ENCODE measurements around the gene GPRASP1.
"Not testable (repeated sequence)": the region's sequence is repeated elsewhere in the genome, so short reads cannot be mapped to it uniquely, and the experiment has no call there.

- TF ChIP-seq POLR2AphosphoS5 (IDR thresholded peaks at IDR 0.05); POLR2A (IDR thresholded peaks at IDR 0.05; ENCODE audit: low read depth); CTCF (IDR thresholded peaks at IDR 0.05): not testable (repeated sequence)
Observed at GRCh38 chrX:102667034-102667433, 15.8 kb downstream of the GPRASP1 start.

Data from esophagus muscularis mucosa (tissue), 3 donors.